Stimulated activated naive B cell treated with anti-CD40 and anti-IgM and Interleukin-4, amounts not matched to agents 10 μg/mL and 1 μg/mL and 100 μg/mL, for 72 hours (primary cell): ENCODE results near the gene HIPK2.

Source experiments
- ATAC-seq, 2 donors: fragments of 150-1000 bp; cut with Tn5 transposase; replicated peaks; 2 replicates each; pipeline ENCODE4 v1.10.0; 2021; ENCODE audit warnings: moderate library complexity in 1 of 2
- DNase-seq: peaks from one replicate; pipeline ENCODE4 v3.0.0; 2021
- H3K27ac Mint-ChIP-seq: one replicate; pipeline ENCODE4 v1.8.0; 2022; ENCODE audit warnings: mild to moderate bottlenecking, mixed read lengths
- H3K27me3 Mint-ChIP-seq, 2 donors: one replicate each; pipeline ENCODE4 v1.8.0; 2022; ENCODE audit warnings: mixed read lengths in 2 of 2
- H3K36me3 Mint-ChIP-seq, 2 donors: one replicate each; pipeline ENCODE4 v1.8.0; 2022; ENCODE audit warnings: mixed read lengths in 2 of 2, mild to moderate bottlenecking in 1 of 2
- H3K4me1 Mint-ChIP-seq, 2 donors: one replicate each; pipeline ENCODE4 v1.8.0; 2022; ENCODE audit warnings: mixed read lengths in 2 of 2, mild to moderate bottlenecking in 1 of 2
- H3K4me3 Mint-ChIP-seq, 2 donors: one replicate each; pipeline ENCODE4 v1.8.0; 2022; ENCODE audit warnings: mild to moderate bottlenecking in 2 of 2, mixed read lengths in 2 of 2, moderate library complexity in 1 of 2
- H3K9me3 Mint-ChIP-seq, 2 donors: one replicate each; pipeline ENCODE4 v1.8.0; 2022; ENCODE audit warnings: mixed read lengths in 2 of 2, mild to moderate bottlenecking in 1 of 2

The HIPK2 gene

DNA sequence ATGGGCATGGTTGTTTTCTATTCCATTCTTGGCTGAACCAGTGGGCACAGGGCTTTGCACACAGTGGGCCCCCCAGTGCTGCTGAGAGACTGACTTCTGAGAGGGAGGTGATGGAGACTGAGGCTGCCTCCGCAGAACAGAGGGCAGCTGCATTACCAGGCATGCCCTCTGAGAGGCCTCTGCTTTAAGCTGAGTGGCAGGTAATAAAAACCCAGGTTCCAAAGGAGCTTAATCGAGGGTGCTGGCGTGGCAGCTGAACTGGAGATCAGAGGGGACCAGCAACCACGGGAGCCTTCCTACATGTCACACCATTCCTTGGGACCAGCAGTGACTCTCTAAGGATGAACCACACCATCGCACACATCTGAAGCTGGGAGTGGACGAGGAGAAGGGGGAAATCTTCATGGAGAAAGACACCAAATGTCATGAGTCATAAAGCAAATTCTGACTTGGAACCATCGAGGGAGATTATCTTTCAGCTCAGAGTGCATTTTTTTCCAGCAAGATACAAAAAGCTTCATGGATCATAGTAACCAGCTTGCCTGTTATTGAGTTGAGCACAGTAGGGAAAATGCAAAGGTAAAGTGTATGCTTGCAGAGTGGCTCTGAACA is 24.6 kb downstream of the HIPK2 start:
- H3K36me3 Mint-ChIP-seq: peaks cover 13 to 28% of the 10 kb centered on the region in 2 donors
- peaks cover 38 to 76% of the 10 kb centered on the region in 2 donors for H3K4me1 Mint-ChIP-seq
- H3K27ac Mint-ChIP-seq: no peak overlapping the region

DNA sequence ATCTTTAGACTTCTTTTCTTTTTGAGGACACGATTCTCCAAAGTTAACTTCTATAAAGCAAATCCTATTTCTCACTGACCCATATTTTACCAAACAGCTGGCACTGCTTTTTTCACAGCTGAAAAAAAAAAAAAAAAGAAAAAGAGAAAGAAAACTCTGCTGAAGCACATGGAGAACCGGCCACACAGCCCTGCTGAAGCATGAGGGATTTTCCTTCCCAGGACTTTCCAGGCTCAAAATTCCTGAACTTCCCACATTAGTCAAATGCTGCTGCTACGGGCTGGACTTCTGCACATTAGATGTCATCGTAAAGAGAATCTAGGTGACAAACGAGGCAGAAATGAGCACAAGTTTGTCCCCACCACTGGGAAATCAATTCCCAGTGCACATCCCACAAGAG is 25.2 kb downstream of the HIPK2 start:
- no peak for DNase-seq
- H3K27me3 Mint-ChIP-seq: no peaks in the 10 kb centered on the region
- no peak for ATAC-seq
- H3K4me3 Mint-ChIP-seq: no peak overlapping the region
- peaks cover 41 to 79% of the 10 kb centered on the region in 2 donors for H3K4me1 Mint-ChIP-seq
- H3K27ac Mint-ChIP-seq: peak overlapping the region; percentile 70
- H3K9me3 Mint-ChIP-seq: no peaks in the 10 kb centered on the region
- H3K36me3 Mint-ChIP-seq: peaks cover 13 to 28% of the 10 kb centered on the region in 2 donors

More for the DNA sequence above, 24.6 kb downstream of the HIPK2 start:
- ATAC-seq (no peak), DNase-seq (no peak)
- Mint-ChIP-seq H3K9me3 (no peaks in the 10 kb centered on the region), H3K4me3 (no peak overlapping the region), H3K27me3 (no peaks in the 10 kb centered on the region)

DNA sequence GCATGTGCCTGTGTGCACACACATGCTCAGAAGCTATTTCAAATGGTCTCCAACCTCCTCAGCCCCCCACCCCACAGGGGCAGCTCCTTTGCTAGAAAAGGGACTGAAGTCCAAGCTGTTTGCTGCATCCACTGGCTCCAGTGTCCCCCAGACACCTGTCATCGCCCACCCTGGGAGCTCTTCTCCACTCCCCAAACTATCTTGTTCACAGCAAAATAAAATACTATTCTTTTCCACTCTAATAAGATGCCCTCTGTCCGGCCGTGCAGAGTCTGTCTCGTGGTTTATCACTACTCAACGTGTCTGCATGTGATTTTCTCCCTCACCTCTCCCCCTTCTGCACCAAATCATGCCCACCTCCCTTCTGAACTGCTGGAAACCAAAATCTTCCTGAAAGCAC is 25.6 kb downstream of the HIPK2 start:
- ATAC-seq: no peak
- no peak overlapping the region for H3K4me3 Mint-ChIP-seq
- H3K9me3 Mint-ChIP-seq: no peaks in the 10 kb centered on the region
- H3K36me3 Mint-ChIP-seq: peaks cover 13 to 28% of the 10 kb centered on the region in 2 donors
- DNase-seq: no peak
- peaks cover 38 to 84% of the 10 kb centered on the region in 2 donors for H3K4me1 Mint-ChIP-seq
- no peaks in the 10 kb centered on the region for H3K27me3 Mint-ChIP-seq
- H3K27ac Mint-ChIP-seq: peak overlapping the region; percentile 70

DNA sequence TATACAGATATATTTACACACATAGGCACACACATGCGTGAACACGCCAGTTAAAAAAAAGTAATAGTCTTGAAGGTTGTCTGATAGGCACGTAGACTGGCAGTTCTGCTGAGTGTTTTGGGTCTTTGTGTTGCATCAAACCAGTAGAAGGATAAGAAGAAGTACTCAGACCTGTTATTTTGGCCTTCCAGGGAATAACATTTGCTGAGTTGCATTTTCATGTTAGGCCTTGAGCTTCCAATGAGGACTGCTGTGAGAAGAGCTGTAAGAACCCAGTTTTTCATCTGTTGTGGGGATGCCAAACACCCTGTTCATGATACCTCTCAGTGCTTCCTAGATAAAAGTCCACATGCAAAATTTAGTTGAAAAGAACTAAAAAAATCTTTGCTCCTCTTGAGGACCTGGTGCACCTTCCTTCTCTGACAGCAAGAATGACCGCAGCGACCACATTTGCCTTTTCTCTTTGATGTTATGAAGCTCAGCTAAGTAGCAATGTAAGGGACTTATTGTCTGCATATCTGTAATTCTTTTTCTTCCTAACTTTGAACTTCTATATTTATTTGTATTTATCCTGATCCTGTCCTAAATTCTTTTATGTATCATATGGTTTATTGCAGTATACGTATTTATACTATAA is 27.2 kb downstream of the HIPK2 start:
- DNase-seq (no peak), ATAC-seq (no peak)
- H3K9me3 Mint-ChIP-seq: no peaks in the 10 kb centered on the region
- no peak overlapping the region for H3K27ac Mint-ChIP-seq
- H3K27me3 Mint-ChIP-seq: no peaks in the 10 kb centered on the region
- H3K4me1 Mint-ChIP-seq: peaks cover 40 to 89% of the 10 kb centered on the region in 2 donors
- H3K36me3 Mint-ChIP-seq: peaks cover 12 to 26% of the 10 kb centered on the region in 2 donors
- no peak overlapping the region for H3K4me3 Mint-ChIP-seq

DNA sequence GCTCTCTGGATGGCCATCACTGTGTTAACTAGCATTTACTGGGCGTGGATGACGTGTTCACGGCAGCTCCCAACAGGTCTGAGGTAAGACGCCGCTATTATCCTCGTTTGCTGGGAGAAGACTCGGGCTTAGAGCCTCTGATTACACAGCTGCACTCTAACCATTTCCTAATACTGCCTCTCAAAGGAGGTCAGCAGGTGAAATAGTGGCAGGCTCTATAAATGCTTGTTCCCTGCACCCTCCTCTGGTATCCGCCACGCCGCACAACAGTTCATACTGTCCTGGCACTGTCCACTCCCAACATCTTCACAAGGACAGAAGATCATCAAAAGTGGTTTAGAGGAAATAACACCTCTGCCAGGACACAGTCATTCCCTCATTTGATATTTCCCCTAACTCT is 28.3 kb downstream of the HIPK2 start:
- DNase-seq: no peak
- H3K27ac Mint-ChIP-seq: no peak overlapping the region

DNA sequence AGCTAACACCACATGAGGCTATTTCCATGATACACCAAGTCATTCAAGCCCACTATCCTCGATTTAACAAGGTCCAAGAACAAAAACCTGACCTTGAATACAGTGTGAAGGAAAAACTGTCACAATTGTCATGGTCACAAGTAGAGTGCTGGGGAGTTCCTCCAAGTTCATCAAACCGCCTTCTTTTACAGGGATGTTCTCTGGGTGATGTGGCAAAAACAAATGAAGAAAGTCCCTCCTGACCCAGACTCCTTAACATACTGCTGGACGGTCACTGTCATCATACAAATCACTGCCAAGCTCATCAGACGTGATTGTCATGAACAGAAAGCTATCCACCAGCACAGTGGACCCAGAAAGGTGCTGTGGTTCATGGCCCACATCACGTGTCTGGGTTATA is 28.9 kb downstream of the HIPK2 start:
- Mint-ChIP-seq H3K36me3 (peaks cover 8 to 22% of the 10 kb centered on the region in 2 donors), H3K27ac (no peak overlapping the region), H3K27me3 (no peaks in the 10 kb centered on the region), H3K4me1 (peaks cover 34 to 83% of the 10 kb centered on the region in 2 donors), H3K9me3 (no peaks in the 10 kb centered on the region), H3K4me3 (no peak overlapping the region)
- ATAC-seq (no peak), DNase-seq (no peak)

More for the DNA sequence above, 28.3 kb downstream of the HIPK2 start:
- Mint-ChIP-seq H3K4me3 (no peak overlapping the region), H3K27me3 (no peaks in the 10 kb centered on the region), H3K36me3 (peaks cover 10 to 22% of the 10 kb centered on the region in 2 donors), H3K4me1 (peaks cover 33 to 84% of the 10 kb centered on the region in 2 donors), H3K9me3 (no peaks in the 10 kb centered on the region)
- ATAC-seq: no peak

DNA sequence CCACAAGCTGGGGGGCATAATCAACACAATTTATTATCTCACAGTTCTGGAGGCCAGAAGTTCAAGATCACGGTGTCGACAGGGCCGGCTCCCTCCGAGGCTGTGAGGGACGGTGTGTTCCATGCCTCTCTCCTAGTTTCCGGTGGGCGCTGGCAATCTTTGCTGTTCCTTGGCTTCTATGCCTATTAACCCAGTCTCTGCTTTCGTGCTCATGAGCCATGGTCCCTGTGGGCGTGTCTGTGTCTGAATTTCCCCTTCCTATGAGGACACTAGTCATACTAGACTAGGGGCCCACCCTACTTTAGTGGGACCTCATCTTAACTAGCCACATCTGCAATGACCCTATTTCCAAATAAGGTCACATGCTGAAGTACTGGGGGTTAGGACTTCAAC is 29.4 kb downstream of the HIPK2 start:
- peaks cover 8 to 17% of the 10 kb centered on the region in 2 donors for H3K36me3 Mint-ChIP-seq
- peaks cover 33 to 81% of the 10 kb centered on the region in 2 donors for H3K4me1 Mint-ChIP-seq

DNA sequence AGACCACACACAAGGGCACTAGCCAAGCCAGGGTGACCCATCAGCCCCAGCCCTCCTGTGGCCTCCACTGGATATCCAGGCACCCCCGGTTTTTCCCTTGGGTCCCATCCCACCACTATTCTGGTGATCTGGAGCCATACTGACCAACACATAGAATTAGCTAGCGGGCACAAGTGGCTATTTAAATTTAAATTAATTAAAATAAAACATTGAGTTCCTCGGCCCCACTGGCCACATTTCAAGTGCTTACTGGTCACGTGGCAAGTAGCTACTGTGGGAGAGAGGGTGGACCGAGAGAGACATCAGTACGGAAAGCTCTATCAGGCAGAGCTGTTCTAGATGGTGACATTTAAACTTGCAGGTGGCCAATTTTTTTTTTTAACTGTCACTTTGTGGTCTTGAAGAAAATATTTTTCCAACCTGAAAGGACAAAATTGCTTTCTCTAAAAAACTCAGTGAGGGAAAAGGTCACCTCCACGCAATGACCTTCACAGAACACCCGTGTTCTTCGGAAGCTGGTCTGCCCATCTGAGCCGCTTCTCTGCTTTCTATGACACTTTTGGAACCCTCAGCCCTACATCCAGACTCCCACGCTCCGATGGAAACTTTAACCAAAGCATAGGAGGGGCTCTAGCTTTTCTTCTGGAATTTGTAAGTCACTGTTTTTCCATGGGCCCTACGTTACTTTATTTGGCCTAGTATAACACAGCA is 30.0 kb downstream of the HIPK2 start:
- Mint-ChIP-seq H3K4me3 (peak overlapping the region in 1 of 2 donors; percentile 44), H3K27me3 (no peaks in the 10 kb centered on the region), H3K27ac (peak overlapping the region; percentile 82), H3K36me3 (peaks cover 8 to 13% of the 10 kb centered on the region in 2 donors), H3K9me3 (no peaks in the 10 kb centered on the region), H3K4me1 (peaks cover 31 to 75% of the 10 kb centered on the region in 2 donors)
- ATAC-seq: peak; percentile 83 to 84
- peak; percentile 17 for DNase-seq

More for the DNA sequence above, 29.4 kb downstream of the HIPK2 start:
- Mint-ChIP-seq H3K9me3 (no peaks in the 10 kb centered on the region), H3K27me3 (no peaks in the 10 kb centered on the region), H3K27ac (peak overlapping the region; percentile 82), H3K4me3 (peak overlapping the region in 1 of 2 donors; percentile 44)
- DNase-seq (no peak), ATAC-seq (peak; percentile 72 to 81)

DNA sequence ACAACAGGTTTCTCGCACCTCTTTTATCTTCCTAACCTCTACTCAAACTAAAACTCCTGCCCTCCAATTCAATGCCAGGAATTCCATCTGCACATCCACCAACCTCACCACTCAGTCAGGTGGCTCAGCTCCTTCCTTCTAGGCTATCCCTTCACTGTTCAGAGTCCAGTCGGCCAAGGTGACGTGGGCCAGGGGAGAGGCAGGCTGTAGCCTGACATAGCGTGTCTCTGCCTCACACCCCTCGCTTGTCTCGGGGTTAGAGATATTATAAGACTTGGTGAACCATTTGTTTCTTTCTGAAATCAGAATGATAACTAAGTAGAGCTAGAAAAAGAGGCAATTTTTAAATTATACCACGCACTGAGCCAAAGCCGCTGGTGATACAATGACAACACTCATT is 31.1 kb downstream of the HIPK2 start:
- DNase-seq (no peak), ATAC-seq (no peak)
- peaks cover 10 to 14% of the 10 kb centered on the region in 2 donors for H3K36me3 Mint-ChIP-seq
- peak overlapping the region in 1 of 2 donors; percentile 39 for H3K4me3 Mint-ChIP-seq
- no peaks in the 10 kb centered on the region for H3K9me3 Mint-ChIP-seq
- H3K27ac Mint-ChIP-seq: peak overlapping the region; percentile 53
- H3K4me1 Mint-ChIP-seq: peaks cover 26 to 64% of the 10 kb centered on the region in 2 donors
- H3K27me3 Mint-ChIP-seq: no peaks in the 10 kb centered on the region

DNA sequence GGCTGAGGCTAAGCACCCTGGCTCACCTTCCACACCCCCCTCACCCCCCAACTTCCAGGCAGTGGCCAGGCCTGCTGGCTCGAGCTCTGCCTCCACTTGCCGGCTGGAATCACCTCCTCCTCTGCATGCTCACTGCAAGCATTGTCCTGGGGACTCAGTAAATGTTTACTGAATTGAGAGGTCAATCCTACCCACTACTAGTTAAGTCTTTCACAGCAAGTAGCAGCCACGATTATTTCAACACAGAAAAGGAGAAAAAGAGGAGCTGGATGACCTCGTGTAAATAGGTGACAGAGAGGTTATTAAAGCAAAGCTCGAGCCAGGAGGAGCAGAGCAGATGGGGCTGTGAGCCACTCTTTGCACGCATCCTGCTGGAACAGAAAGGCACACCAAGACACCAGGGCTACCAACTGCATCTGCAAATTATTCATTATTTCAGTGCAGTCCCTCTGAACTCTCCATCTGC is 32.1 kb downstream of the HIPK2 start:
- Mint-ChIP-seq H3K27me3 (no peaks in the 10 kb centered on the region), H3K27ac (no peak overlapping the region), H3K4me1 (peaks cover 21 to 58% of the 10 kb centered on the region in 2 donors), H3K9me3 (no peaks in the 10 kb centered on the region), H3K4me3 (no peak overlapping the region), H3K36me3 (peaks cover 16 to 19% of the 10 kb centered on the region in 2 donors)
- no peak for DNase-seq
- ATAC-seq: no peak

DNA sequence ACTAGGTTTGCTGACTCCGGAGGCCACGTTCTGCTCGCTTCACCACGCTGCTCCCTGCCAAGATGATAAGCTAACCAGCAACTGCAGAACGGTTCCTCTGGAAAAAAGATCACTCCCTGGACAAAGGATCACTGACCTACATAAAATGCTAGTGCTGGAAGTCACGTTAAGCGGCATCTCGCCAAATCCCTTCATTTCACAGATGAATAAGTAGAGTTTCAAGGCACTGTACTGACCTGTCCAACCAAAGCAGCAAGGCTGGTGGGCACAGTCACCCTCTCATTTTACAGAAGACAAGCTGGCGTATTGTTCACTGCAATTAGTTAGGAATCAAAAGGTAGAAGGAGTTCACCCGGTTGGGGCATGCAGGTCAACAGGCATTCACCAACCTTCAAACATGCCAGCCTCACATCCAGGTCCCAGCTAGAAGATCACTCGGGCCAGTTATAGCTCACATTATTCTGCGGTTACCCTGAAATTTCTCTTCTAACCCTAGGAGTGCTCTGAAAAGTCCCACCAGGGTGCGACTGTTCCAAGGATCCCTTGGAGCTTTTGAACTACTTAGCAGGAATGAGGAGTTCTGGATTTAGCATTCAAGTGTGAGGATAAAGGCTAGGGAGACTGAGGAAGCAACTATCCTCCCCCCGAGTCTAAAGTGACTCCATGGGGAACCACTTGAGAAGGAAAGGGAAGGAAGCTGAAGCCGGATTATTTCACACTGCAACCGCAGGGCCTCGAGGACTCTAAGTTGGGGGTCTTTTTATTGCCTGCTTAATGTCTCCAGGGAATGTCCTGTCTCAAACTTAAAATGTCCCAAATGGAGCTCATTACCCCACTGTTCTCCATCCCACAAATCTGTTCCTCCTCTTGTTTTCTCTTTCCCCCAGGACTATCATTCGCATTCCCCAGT is 32.8 kb downstream of the HIPK2 start:
- Mint-ChIP-seq H3K9me3 (no peaks in the 10 kb centered on the region), H3K4me3 (no peak overlapping the region), H3K36me3 (peaks cover 16 to 19% of the 10 kb centered on the region in 2 donors), H3K27me3 (no peaks in the 10 kb centered on the region), H3K4me1 (peaks cover 21 to 53% of the 10 kb centered on the region in 2 donors), H3K27ac (no peak overlapping the region)
- ATAC-seq (no peak), DNase-seq (no peak)

DNA sequence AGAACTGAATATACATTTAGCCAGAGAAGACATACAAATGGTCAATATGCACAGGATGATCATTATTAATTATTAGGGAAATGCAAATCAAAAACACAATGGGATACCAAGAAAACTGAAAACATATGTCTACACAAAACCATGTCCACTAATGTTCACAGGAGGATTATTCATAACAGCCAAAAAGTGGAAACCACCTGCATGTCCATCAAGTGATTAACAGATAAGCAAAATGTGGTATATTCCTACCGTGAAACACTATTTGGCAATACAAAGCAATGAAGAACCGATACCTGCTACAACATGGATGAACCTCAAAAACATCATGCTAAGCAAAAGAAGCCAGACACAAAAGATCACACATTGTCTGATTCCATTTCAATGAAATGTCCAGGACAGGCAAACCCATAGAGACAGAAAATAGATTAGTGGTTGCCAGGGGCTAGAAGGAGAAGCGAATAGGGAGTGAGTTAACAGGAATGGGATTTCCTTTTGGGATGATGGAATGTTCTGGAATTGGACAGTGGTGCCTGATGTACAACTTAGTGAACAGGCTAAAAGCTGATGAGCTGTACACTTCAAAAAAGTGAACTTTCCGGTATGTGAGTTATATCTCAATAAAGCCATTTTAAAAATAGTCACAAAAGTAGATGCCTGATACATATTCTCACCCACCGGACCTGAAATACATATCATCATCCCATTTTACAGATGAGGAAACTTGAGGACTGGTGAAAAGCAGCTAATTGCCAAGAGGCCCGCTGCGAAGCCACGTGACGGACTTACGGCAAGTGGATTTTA is 33.6 kb downstream of the HIPK2 start:
- Mint-ChIP-seq H3K27me3 (no peaks in the 10 kb centered on the region), H3K27ac (no peak overlapping the region), H3K4me3 (no peak overlapping the region), H3K36me3 (peaks cover 15 to 18% of the 10 kb centered on the region in 2 donors), H3K9me3 (no peaks in the 10 kb centered on the region), H3K4me1 (peaks cover 20 to 47% of the 10 kb centered on the region in 2 donors)
- ATAC-seq (no peak), DNase-seq (no peak)

DNA sequence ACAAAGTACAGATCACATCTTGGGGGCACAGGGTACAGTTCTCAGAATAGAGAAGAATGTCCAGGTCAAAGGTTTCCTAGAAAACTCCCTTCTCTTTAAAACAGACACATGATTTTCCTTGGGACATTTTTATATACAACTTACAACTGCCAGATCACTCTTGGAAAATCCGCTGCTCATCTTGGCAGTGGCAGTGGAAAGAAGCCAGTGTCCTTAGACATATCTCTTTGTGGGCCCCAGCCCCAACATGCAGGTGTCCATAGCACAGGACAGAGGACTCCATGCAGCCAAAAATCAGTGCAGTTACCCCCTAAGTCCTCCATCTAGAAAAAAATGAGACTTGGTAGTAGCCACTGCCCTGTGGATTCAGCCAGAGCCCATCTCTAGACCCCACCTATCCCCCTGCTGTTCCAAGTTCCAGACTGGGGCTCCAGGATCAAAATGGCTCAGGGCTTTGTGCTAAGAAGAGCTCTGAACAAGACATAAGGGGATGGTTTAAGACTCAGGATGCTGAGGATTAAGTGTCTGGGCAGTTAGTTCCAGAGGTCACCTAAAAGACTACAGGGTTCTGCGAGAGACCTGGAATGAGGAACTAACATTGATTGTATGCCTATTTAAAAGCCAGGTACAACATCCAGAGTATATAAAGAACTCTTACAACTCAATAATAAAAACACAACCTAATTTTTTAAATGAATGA is 34.4 kb downstream of the HIPK2 start:
- H3K9me3 Mint-ChIP-seq: no peaks in the 10 kb centered on the region
- peaks cover 22 to 47% of the 10 kb centered on the region in 2 donors for H3K4me1 Mint-ChIP-seq
- H3K36me3 Mint-ChIP-seq: peaks cover 15 to 21% of the 10 kb centered on the region in 2 donors
- no peaks in the 10 kb centered on the region for H3K27me3 Mint-ChIP-seq
- ATAC-seq (no peak), DNase-seq (no peak)
- H3K27ac Mint-ChIP-seq: no peak overlapping the region
- no peak overlapping the region for H3K4me3 Mint-ChIP-seq
